ENCODE results near the gene SEZ6L2.

SEZ6L2 gene

GRCh38 chr16:29831490-29831889 lies 67.9 kb downstream of the SEZ6L2 start:
- Histone ChIP-seq H3K27ac (no peak overlapping the region), H3K4me3 (no peak overlapping the region)
- TF ChIP-seq, protein P1, sequence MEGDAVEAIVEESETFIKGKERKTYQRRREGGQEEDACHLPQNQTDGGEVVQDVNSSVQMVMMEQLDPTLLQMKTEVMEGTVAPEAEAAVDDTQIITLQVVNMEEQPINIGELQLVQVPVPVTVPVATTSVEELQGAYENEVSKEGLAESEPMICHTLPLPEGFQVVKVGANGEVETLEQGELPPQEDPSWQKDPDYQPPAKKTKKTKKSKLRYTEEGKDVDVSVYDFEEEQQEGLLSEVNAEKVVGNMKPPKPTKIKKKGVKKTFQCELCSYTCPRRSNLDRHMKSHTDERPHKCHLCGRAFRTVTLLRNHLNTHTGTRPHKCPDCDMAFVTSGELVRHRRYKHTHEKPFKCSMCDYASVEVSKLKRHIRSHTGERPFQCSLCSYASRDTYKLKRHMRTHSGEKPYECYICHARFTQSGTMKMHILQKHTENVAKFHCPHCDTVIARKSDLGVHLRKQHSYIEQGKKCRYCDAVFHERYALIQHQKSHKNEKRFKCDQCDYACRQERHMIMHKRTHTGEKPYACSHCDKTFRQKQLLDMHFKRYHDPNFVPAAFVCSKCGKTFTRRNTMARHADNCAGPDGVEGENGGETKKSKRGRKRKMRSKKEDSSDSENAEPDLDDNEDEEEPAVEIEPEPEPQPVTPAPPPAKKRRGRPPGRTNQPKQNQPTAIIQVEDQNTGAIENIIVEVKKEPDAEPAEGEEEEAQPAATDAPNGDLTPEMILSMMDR (IDR thresholded peaks at IDR 0.05), result no peak
- DNase-seq (ENCODE audit: low spot score), result no peak

- Histone ChIP-seq H3K27ac (no peak overlapping the region), H3K4me3 (no peak overlapping the region)
- DNase-seq (ENCODE audit: low spot score), result no peak
- TF ChIP-seq, protein P1 (IDR thresholded peaks at IDR 0.05), result no peak
Measured at GRCh38 chr16:29830774-29831173, 68.6 kb downstream of the SEZ6L2 start.

- no peak overlapping the region for H3K4me3 ChIP-seq
- no peak for DNase-seq (ENCODE audit: low spot score)
- TF ChIP-seq, protein P1 (IDR thresholded peaks at IDR 0.05), result no peak
- peak overlapping the region in 1 of 2 donors; percentile 78 for H3K27ac ChIP-seq
Measured at GRCh38 chr16:29826342-29826695, 73.0 kb downstream of the SEZ6L2 start.

GRCh38 chr16:29825145-29826044 lies 74.0 kb downstream of the SEZ6L2 start:
- Histone ChIP-seq H3K27ac (peak overlapping the region; percentile 15 to 78), H3K4me3 (peak overlapping the region; percentile 51)
- TF ChIP-seq, protein P1 (IDR thresholded peaks at IDR 0.05), result no peak
- DNase-seq (ENCODE audit: low spot score), result peak; percentile 78

DNA sequence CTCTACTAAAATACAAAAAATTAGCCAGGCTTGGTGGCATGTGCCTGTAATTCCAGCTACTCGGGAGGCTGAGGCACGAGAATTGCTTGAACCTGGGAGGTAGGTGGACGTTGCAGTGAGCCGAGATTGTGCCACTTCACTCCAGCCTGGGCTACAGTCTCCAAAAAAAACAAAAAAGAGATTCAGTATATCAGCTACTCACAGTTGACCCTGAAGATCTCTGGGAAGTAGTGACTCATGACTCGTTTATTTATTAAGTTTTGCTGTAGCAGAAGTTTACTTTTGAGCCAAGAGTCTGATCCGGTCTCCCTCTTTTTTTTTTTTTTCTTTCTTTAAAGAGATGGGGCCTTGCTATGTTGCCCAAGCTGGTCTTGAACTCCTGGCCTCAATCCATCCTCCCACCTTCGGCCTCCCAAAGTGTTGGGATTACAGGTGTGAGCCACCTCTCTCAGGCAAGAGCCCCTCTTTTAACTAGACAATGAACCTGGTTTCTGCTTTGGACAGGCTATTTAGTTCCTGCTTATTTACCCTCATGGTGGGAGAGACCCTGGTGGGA lies 74.7 kb downstream of the SEZ6L2 start:
- Histone ChIP-seq H3K4me3 (peak overlapping the region; percentile 51), H3K27ac (peak overlapping the region; percentile 15 to 78)
- TF ChIP-seq, protein P1 (IDR thresholded peaks at IDR 0.05), result no peak
- no peak for DNase-seq (ENCODE audit: low spot score)

GRCh38 chr16:29821643-29822115 lies 77.7 kb downstream of the SEZ6L2 start:
- Histone ChIP-seq H3K27ac (peak overlapping the region; percentile 75 to 87), H3K4me3 (peak overlapping the region; percentile 81)
- peak; percentile 74 for DNase-seq (ENCODE audit: low spot score)
- TF ChIP-seq, protein P1 (IDR thresholded peaks at IDR 0.05), result no peak
